GM12891 (cell line): Measurements from ENCODE around the gene CUL4A.

Source experiments
- PAX5 ChIP-seq: IDR thresholded peaks from 2 replicates; pipeline ENCODE4 v1.6.1; 2011; ENCODE audit warnings: low read length, moderate library complexity, mild to moderate bottlenecking; ENCODE audit not compliant: insufficient read depth, severe bottlenecking
- POLR2A ChIP-seq: IDR thresholded peaks from 2 replicates; pipeline ENCODE4 v1.6.1; 2011; ENCODE audit warnings: low read depth, low read length, control low read depth
- POLR2AphosphoS5 ChIP-seq: IDR thresholded peaks from 2 replicates; pipeline ENCODE4 v1.6.1; 2011; ENCODE audit warnings: low read depth, low read length, control low read depth
- POU2F2 ChIP-seq: IDR thresholded peaks from 2 replicates; pipeline ENCODE4 v1.6.1; 2011; ENCODE audit warnings: low read depth, mild to moderate bottlenecking, control low read depth, low read length, moderate library complexity
- SPI1 ChIP-seq: IDR thresholded peaks from 2 replicates; pipeline ENCODE4 v1.6.1; 2011; ENCODE audit warnings: low read depth, low read length, control low read depth
- TAF1 ChIP-seq: IDR thresholded peaks from 2 replicates; pipeline ENCODE4 v1.6.1; 2011; ENCODE audit warnings: low read depth, low read length, control low read depth

DNA sequence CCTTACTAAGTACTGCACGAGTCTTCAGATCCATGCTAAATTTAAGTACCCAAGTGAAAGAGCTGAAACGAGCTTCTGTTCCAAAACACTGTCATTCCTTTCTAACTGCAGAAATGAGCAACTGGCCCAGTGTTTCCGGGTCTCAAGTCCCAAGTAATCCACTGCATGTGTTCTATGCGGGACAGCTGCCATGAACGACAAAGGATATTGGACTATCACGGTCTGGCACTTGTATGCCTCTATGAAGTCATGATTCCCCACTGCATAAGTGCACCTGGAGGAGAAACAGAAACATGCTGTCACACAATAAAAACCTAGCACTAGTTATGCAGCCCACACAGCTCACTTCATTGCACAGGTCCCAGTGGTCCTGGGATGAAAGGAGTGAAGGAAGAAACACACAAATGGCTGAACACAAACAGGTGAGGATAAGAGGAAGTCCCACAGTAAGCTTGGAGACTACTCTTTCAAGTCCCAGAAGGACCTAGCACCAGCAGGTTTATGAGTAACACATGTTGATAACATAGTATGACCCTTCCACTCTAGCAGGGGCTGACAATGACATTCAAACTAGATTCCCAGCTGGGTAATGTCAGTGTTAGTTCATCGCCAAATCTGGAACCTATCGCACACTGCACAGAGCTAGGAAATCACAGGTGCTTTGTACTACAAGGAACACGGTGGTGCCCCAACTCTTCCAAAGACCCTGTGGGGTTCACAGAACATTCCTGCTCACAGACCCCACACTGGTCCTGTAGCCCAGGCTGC lies 12.3 kb upstream of the CUL4A start:
- TF ChIP-seq TAF1 (no peak), PAX5 (no peak), POLR2AphosphoS5 (no peak), POLR2A (no peak), SPI1 (no peak), POU2F2 (no peak)
